ENCODE data around the gene CT45A8.
"Not testable (repeated sequence)": the region's sequence is repeated elsewhere in the genome, so short reads cannot be mapped to it uniquely, and the experiment has no call there.

DNA sequence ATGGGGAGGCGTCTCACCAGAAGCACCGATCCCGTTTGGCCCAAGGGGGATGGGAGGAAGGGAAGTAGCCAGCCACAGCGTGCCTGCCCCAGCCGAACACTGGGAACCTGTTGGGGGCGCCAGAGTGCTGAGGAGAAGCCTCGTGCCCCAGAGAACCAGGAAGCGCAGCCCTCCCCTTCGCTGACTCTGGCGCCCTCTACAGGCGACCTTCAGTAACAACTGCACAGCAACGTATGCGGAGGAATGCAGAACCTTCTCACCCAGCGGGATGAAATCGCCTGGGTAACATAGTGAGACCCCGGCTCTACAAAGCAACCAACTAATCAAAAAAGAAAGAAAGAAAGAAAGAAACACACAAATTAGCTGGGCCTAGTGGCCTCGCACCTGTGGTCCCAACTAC is 34.4 kb downstream of the CT45A8 start, which contains the start of gene CT45A2:
- TF ChIP-seq, protein P1, sequence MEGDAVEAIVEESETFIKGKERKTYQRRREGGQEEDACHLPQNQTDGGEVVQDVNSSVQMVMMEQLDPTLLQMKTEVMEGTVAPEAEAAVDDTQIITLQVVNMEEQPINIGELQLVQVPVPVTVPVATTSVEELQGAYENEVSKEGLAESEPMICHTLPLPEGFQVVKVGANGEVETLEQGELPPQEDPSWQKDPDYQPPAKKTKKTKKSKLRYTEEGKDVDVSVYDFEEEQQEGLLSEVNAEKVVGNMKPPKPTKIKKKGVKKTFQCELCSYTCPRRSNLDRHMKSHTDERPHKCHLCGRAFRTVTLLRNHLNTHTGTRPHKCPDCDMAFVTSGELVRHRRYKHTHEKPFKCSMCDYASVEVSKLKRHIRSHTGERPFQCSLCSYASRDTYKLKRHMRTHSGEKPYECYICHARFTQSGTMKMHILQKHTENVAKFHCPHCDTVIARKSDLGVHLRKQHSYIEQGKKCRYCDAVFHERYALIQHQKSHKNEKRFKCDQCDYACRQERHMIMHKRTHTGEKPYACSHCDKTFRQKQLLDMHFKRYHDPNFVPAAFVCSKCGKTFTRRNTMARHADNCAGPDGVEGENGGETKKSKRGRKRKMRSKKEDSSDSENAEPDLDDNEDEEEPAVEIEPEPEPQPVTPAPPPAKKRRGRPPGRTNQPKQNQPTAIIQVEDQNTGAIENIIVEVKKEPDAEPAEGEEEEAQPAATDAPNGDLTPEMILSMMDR (IDR thresholded peaks at IDR 0.05) = not testable (repeated sequence)
- TF ChIP-seq POLR2AphosphoS5 (IDR thresholded peaks at IDR 0.05); POLR2A (IDR thresholded peaks at IDR 0.05; ENCODE audit: low read depth): not testable (repeated sequence)
